H9 (cell line): ENCODE data around the gene AGO1. TPM values are rescaled to one million over a fixed set of nuclear protein-coding genes. Genes with fewer than 3 reads are reported as not detected.
A peak's percentile ranks its signal among the peaks of the same experiment; 100 is the strongest.

Source experiments
- DNase-seq: peaks from one replicate; pipeline ENCODE4 v3.0.0-alpha.2; 2017
- H2AFZ ChIP-seq: one replicate; pipeline ENCODE4 v1.6.1; 2013; ENCODE audit warnings: mild to moderate bottlenecking, low read length, control low read depth, moderate library complexity
- H2AK5ac ChIP-seq: 2 replicates; pipeline ENCODE4 v1.6.1; 2013; ENCODE audit warnings: low read length, control low read depth, mixed read lengths; ENCODE audit not compliant: insufficient read length
- H2BK120ac ChIP-seq: one replicate; pipeline ENCODE4 v1.6.1; 2013; ENCODE audit warnings: low read depth, mild to moderate bottlenecking, low read length, control low read depth, inconsistent platforms; ENCODE audit not compliant: poor library complexity, severe bottlenecking
- H2BK12ac ChIP-seq: 2 replicates; pipeline ENCODE4 v1.6.1; 2013; ENCODE audit warnings: low read length, control low read depth, mixed read lengths, low read depth; ENCODE audit not compliant: insufficient read length
- H2BK15ac ChIP-seq: 2 replicates; pipeline ENCODE4 v1.6.1; 2013; ENCODE audit warnings: low read depth, low read length, control low read depth
- H2BK20ac ChIP-seq: one replicate; pipeline ENCODE4 v1.6.1; 2013; ENCODE audit warnings: low read depth, mild to moderate bottlenecking, low read length, control low read depth, inconsistent platforms; ENCODE audit not compliant: poor library complexity, severe bottlenecking
- H2BK5ac ChIP-seq: 2 replicates; pipeline ENCODE4 v1.6.1; 2013; ENCODE audit warnings: low read length, control low read depth, mixed read lengths; ENCODE audit not compliant: insufficient read length
- H3K14ac ChIP-seq: 2 replicates; pipeline ENCODE4 v1.6.1; 2013; ENCODE audit warnings: low read length, control low read depth; ENCODE audit not compliant: insufficient read depth
- H3K18ac ChIP-seq: 2 replicates; pipeline ENCODE4 v1.6.1; 2013; ENCODE audit warnings: low read depth, mild to moderate bottlenecking, mixed read lengths, low read length, control low read depth; ENCODE audit not compliant: insufficient read length
- H3K23ac ChIP-seq: 2 replicates; pipeline ENCODE4 v1.6.1; 2013; ENCODE audit warnings: low read length, control low read depth, mixed read lengths, low read depth; ENCODE audit not compliant: insufficient read length
- H3K23me2 ChIP-seq: 2 replicates; pipeline ENCODE4 v1.6.1; 2013; ENCODE audit warnings: low read depth, mild to moderate bottlenecking, mixed read lengths, low read length, control low read depth; ENCODE audit not compliant: insufficient read length, poor library complexity, severe bottlenecking
- H3K27ac ChIP-seq: 2 replicates; pipeline ENCODE4 v1.5.1; 2013; ENCODE audit warnings: low read length, control low read depth, mixed read lengths, low read depth; ENCODE audit not compliant: insufficient read length
- H3K27me3 ChIP-seq: 2 replicates; pipeline ENCODE4 v1.6.1; 2013; ENCODE audit warnings: low read length, control low read depth, inconsistent platforms; ENCODE audit not compliant: insufficient read depth
- H3K4ac ChIP-seq: 2 replicates; pipeline ENCODE4 v1.6.1; 2013; ENCODE audit warnings: low read depth, mild to moderate bottlenecking, control low read depth, inconsistent platforms, low read length, moderate library complexity
- H3K4me1 ChIP-seq: 2 replicates; pipeline ENCODE4 v1.6.1; 2013; ENCODE audit warnings: low read length, control low read depth, inconsistent platforms; ENCODE audit not compliant: insufficient read depth
- H3K4me2 ChIP-seq: 2 replicates; pipeline ENCODE4 v1.6.1; 2013; ENCODE audit warnings: low read length, control low read depth, mixed read lengths; ENCODE audit not compliant: insufficient read length, insufficient read depth
- H3K56ac ChIP-seq: 2 replicates; pipeline ENCODE4 v1.6.1; 2013; ENCODE audit warnings: low read depth, mild to moderate bottlenecking, mixed read lengths, low read length, control low read depth; ENCODE audit not compliant: insufficient read length
- H3K79me1 ChIP-seq: 2 replicates; pipeline ENCODE4 v1.6.1; 2013; ENCODE audit warnings: low read depth, mild to moderate bottlenecking, moderate library complexity, low read length, control low read depth, inconsistent platforms; ENCODE audit not compliant: insufficient read depth, poor library complexity, severe bottlenecking
- H3K79me2 ChIP-seq: 2 replicates; pipeline ENCODE4 v1.6.1; 2013; ENCODE audit warnings: low read length, control low read depth, inconsistent platforms; ENCODE audit not compliant: insufficient read depth
- H3K9ac ChIP-seq: 2 replicates; pipeline ENCODE4 v1.6.1; 2013; ENCODE audit warnings: low read length, control low read depth, mixed read lengths; ENCODE audit not compliant: insufficient read length; ENCODE audit errors: extremely low read depth
- H3K9me3 ChIP-seq: one replicate; pipeline ENCODE4 v1.6.1; 2013; ENCODE audit warnings: low read depth, low read length, inconsistent platforms; ENCODE audit not compliant: control insufficient read depth
- H3T11ph ChIP-seq: one replicate; pipeline ENCODE4 v1.6.1; 2013; ENCODE audit warnings: mild to moderate bottlenecking, low read length, control low read depth, inconsistent platforms
- H4K20me1 ChIP-seq: one replicate; pipeline ENCODE4 v1.6.1; 2013; ENCODE audit not compliant: control insufficient read depth, insufficient read length, insufficient read depth
- H4K5ac ChIP-seq: 2 replicates; pipeline ENCODE4 v1.6.1; 2013; ENCODE audit warnings: low read depth, mild to moderate bottlenecking, mixed read lengths, low read length, control low read depth; ENCODE audit not compliant: insufficient read length
- H4K8ac ChIP-seq: replicated peaks from 2 replicates; pipeline ENCODE4 v1.6.1; 2013; ENCODE audit warnings: low read length, control low read depth, mixed read lengths, low read depth; ENCODE audit not compliant: insufficient read length
- H4K91ac ChIP-seq: 2 replicates; pipeline ENCODE4 v1.6.1; 2013; ENCODE audit warnings: low read depth, mild to moderate bottlenecking, moderate library complexity, mixed read lengths, low read length, control low read depth; ENCODE audit not compliant: insufficient read length
- H3K27ac Mint-ChIP-seq, 3 experiments: 2 replicates in 2 of 3; 3 replicates in 1 of 3; pipeline ENCODE4 v1.8.0; 2020 to 2021; ENCODE audit warnings: mixed read lengths in 3 of 3, mild to moderate bottlenecking in 1 of 3, moderate library complexity in 1 of 3
- H3K27me3 Mint-ChIP-seq: 2 replicates; pipeline ENCODE4 v1.8.0; 2021; ENCODE audit warnings: low read depth, mild to moderate bottlenecking, moderate library complexity, mixed read lengths
- H3K36me3 Mint-ChIP-seq, 3 experiments: 2 replicates in 2 of 3; 3 replicates in 1 of 3; pipeline ENCODE4 v1.8.0; 2020 to 2021; ENCODE audit warnings: low read depth in 3 of 3, mixed read lengths in 3 of 3; ENCODE audit not compliant: insufficient read depth in 1 of 3
- H3K4me1 Mint-ChIP-seq, 2 experiments: 2 replicates each; pipeline ENCODE4 v1.8.0; 2020; ENCODE audit warnings: mixed read lengths in 2 of 2
- H3K4me3 Mint-ChIP-seq, 2 experiments: 2 replicates in 1 of 2; 3 replicates in 1 of 2; pipeline ENCODE4 v1.8.0; 2020 to 2021; ENCODE audit warnings: mild to moderate bottlenecking in 2 of 2, mixed read lengths in 2 of 2, moderate library complexity in 1 of 2
- H3K9me3 Mint-ChIP-seq, 2 experiments: 2 replicates in 1 of 2; 3 replicates in 1 of 2; pipeline ENCODE4 v1.8.0; 2020; ENCODE audit warnings: mild to moderate bottlenecking in 2 of 2, mixed read lengths in 2 of 2, moderate library complexity in 1 of 2
- CTCF ChIP-seq: fragments of 200-600 bp; sonication (generic); conservative IDR thresholded peaks from 3 replicates; pipeline ENCODE4 v1.8.0; 2021; ENCODE audit warnings: antibody characterized with exemption, mild to moderate bottlenecking
- total RNA-seq: library from RNA; stranded (reverse); gene quantifications from 2 replicates; pipeline ENCODE4 v1.2.1, GENCODE V29; 2021

Gene AGO1
- total RNA-seq, 1 experiment from 2014 or later: 74.2 TPM

- Mint-ChIP-seq H3K36me3 (peaks cover 36 to 97% (median 79%) of the 10 kb centered on the region in 3 experiments; a peak in 6 of 7 replicates), H3K4me3 (no peak overlapping the region), H3K9me3 (no peaks in the 10 kb centered on the region), H3K27ac (no peak overlapping the region; a peak in 1 of 7 replicates), H3K4me1 (no peaks in the 10 kb centered on the region), H3K27me3 (no peaks in the 10 kb centered on the region)
- no peak overlapping the region for H4K5ac ChIP-seq
- no peak overlapping the region for H3K14ac ChIP-seq
- no peaks in the 10 kb centered on the region for H3K23me2 ChIP-seq
- H3K4me2 ChIP-seq: no peak overlapping the region
- no peak overlapping the region for H2BK20ac ChIP-seq
- no peak overlapping the region for H3K27ac ChIP-seq
- H3K79me2 ChIP-seq: no peaks in the 10 kb centered on the region
- no peak overlapping the region for H3K56ac ChIP-seq
- H2BK12ac ChIP-seq: no peak overlapping the region
- H4K20me1 ChIP-seq: no peaks in the 10 kb centered on the region
- H3K4ac ChIP-seq: no peak overlapping the region
- H4K8ac ChIP-seq: no peak overlapping the region
- H3K79me1 ChIP-seq: no peaks in the 10 kb centered on the region
- no peak overlapping the region for H2BK5ac ChIP-seq
- TF ChIP-seq CTCF: peak; percentile 17; the same call in 1 of the 3 replicates
- H2AK5ac ChIP-seq: no peak overlapping the region
- H3K9me3 ChIP-seq: no peaks in the 10 kb centered on the region
- no peak overlapping the region for H3K18ac ChIP-seq
- no peaks in the 10 kb centered on the region for H3K4me1 ChIP-seq
- no peak overlapping the region for H3K23ac ChIP-seq
- no peaks in the 10 kb centered on the region for H3K27me3 ChIP-seq
- no peak overlapping the region for H3K9ac ChIP-seq
- H2BK120ac ChIP-seq: no peak overlapping the region
- no peak overlapping the region for H2BK15ac ChIP-seq
- no peak for DNase-seq
- H3T11ph ChIP-seq: no peak overlapping the region
- no peak overlapping the region for H2AFZ ChIP-seq
- no peak overlapping the region for H4K91ac ChIP-seq
Measured at GRCh38 chr1:35899941-35900340, 16.9 kb downstream of the AGO1 start.
